ENCODE data around the gene EDARADD.

EDARADD gene

DNA sequence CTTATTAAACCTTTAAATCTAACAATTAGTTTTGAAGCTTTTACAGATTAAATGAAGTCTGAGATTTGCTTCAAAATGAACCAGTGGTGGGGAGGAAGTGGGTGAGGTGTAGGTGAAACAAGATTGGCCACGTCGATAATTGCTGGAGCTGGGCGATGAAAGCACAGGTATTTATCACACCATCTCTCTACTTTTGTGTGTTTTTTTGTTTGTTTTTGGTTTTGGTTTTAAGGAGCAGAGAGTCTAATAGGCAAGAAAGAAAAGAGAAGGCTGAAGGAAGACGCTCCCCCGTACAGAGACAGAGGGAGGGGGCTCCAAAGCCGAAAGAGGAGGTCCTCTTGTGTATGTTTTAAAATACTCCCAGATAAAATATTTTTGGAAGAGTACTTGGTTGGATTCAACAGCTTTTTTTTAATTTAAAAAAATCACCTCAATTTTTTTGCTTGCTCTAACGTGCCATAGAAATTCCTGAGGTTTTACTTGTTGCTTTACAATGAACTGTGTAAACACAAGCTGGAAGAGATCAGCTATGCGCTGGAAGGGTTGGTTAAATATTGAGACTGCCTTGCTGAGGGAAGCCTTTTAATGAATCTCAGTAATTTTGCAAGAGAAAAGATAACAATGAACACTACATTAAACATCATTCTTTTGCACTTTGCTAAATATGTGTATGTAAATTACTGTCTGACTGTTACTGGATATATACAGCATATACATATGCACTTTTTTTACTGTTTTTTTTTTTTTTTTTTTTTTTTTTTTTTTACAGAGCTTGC is 123.0 kb downstream of the EDARADD start:
- DNase-seq (ENCODE audit: low read depth) = no peak

DNA sequence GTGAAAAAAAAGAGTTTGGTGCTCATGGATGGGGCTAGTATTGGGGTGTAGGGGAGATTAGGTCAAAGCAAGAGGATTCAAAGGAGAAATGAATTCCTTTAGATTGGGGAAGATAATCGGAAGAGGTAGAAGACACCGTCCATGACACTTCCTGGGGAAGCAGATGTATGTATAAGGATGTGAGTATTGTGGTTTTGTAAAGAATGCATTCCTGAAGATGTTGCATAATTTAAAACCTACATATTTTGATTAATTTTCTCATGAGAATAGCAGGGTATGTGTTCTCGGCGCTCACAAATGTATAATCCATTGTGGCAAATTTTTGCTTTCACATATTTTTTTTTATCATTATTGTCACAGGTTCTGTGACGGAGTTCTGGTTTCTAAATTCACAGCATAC is 124.2 kb downstream of the EDARADD start:
- no peak for DNase-seq (ENCODE audit: low read depth)

DNA sequence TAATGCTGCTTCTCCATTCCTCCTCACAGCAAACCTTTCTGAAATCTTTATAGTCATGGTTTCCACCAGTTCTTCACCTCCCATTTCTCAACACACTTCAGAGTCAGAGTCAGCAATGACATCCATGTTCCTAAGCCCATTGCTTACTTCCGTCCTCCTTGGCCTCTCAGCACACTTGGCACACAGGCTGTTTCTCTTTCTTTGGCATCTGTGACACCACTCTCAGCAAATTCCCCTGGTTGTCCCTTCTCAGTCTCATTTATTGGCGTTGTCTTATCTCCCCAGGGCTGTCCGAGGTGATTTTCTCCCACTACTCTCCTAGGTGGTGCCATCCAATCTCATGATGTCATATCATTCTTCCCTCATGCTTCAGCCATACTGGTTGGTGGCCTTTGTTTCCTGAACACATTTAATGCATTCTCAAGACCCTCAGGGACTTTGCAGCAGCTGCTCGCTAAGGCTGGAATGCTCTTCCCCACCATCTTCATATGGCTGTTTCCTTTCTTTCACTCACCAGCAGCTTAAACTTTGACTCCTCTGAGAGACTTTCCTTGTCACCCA is 126.4 kb downstream of the EDARADD start:
- no peak for DNase-seq (ENCODE audit: low read depth)

- DNase-seq (ENCODE audit: low read depth) = no peak
Observed at GRCh38 chr1:236522937-236523703, 129.0 kb downstream of the EDARADD start.

- no peak for DNase-seq (ENCODE audit: low read depth)
Observed at GRCh38 chr1:236523704-236524141, 129.6 kb downstream of the EDARADD start, which contains the start of gene LGALS8. Gene LGALS8 (plus strand): TSS chr1:236523982. CDS start chr1:236526071, 2,089 bp downstream.

GRCh38 chr1:236524142-236524894 is 130.2 kb downstream of the EDARADD start:
- peak; percentile 77 for DNase-seq (ENCODE audit: low read depth)

DNA sequence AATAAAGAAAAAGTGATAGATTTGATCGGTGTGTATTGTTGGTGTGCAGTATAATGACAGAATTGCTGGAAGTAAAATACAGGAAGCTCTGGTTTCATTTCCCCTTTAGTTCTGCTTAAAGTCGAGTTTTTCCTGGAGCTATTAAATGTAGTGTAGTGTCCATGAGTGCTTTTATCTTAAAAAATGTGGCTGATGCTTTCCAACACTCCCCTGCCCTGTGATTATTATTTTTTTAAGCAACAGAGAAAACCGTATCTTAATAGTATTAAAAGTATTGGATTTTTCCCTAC is 130.8 kb downstream of the EDARADD start:
- DNase-seq (ENCODE audit: low read depth) = no peak

- no peak for DNase-seq (ENCODE audit: low read depth)
Observed at GRCh38 chr1:236526079-236526478, 132.0 kb downstream of the EDARADD start.

- no peak for DNase-seq (ENCODE audit: low read depth)
Observed at GRCh38 chr1:236530286-236530685, 136.2 kb downstream of the EDARADD start.

DNA sequence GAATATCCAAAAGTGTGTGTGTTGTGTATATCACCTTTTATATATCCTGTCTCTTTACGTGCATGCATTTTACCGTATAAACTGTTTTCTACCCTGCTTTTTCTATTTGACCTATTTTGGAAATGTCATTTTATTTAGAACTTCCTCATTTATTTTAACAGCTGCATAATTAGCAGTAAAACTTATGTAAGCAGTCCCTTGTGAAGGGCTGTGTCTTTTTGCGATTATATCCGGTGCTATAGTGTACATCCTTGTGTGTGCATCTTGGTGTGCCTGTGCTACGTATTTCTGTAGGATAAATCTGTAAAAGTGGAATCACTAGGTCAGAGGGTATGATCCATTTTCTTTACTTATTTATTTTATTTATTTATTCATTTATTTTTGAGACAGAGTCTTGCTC is 136.9 kb downstream of the EDARADD start:
- no peak for DNase-seq (ENCODE audit: low read depth)

- DNase-seq (ENCODE audit: low read depth) = no peak
Observed at GRCh38 chr1:236532850-236533249, 138.8 kb downstream of the EDARADD start.

DNA sequence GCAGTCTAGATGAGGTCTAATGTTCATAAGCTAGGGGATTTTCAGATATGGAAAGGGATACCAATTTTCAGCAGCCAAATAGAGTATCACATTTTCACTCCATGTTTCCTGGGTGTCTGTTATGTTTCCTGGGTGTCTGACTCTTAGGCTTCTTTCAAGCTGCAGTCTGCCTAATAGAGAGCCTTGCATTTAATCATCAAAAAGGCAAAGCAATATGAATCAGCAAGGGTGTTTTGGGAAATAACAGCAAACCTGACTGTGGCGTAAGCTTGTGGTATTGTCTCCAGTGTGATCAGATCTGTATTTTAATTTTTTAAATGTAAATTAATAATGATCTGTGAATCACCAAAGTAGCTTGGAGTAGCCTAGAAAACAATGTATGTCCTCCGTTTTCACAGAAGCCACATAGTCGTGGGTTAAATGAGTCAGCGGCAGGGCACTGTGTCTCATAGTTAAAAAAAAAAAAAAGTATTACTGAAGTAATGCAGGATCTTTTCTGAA is 140.1 kb downstream of the EDARADD start:
- DNase-seq (ENCODE audit: low read depth) = peak; percentile 55
